Neural progenitor cell (in vitro differentiated cells): ENCODE measurements around the gene LIPI.

ENCODE experiments used
- EZH2 ChIP-seq: fragments of 200-600 bp; sonication (generic); IDR thresholded peaks from 2 replicates; pipeline ENCODE4 v1.6.1; 2017; ENCODE audit warnings: antibody characterized with exemption, mild to moderate bottlenecking, moderate library complexity
- EZH2phosphoT487 ChIP-seq: fragments of 200-600 bp; sonication (generic); IDR thresholded peaks from 2 replicates; pipeline ENCODE4 v1.6.1; 2017; ENCODE audit warnings: antibody characterized with exemption

GRCh38 chr21:14120091-14120734 lies 90.5 kb downstream of the LIPI start:
- no peak for TF ChIP-seq EZH2
- no peak for TF ChIP-seq EZH2phosphoT487
